Stimulated activated CD4-positive, alpha-beta T cell treated with anti-CD3 and anti-CD28 coated beads, Interleukin-1b, Interleukin-23, amount 100 ng/mL, for 48 hours (primary cell): Measurements from ENCODE around the gene PAPPA.

ENCODE experiments used
- DNase-seq: peaks from one replicate; pipeline ENCODE4 v3.0.0-alpha.2; 2020

PAPPA gene

GRCh38 chr9:116389541-116390302 is 236.1 kb downstream of the PAPPA start:
- DNase-seq, result no peak

GRCh38 chr9:116390303-116391228 is 237.0 kb downstream of the PAPPA start:
- DNase-seq, result no peak

DNA sequence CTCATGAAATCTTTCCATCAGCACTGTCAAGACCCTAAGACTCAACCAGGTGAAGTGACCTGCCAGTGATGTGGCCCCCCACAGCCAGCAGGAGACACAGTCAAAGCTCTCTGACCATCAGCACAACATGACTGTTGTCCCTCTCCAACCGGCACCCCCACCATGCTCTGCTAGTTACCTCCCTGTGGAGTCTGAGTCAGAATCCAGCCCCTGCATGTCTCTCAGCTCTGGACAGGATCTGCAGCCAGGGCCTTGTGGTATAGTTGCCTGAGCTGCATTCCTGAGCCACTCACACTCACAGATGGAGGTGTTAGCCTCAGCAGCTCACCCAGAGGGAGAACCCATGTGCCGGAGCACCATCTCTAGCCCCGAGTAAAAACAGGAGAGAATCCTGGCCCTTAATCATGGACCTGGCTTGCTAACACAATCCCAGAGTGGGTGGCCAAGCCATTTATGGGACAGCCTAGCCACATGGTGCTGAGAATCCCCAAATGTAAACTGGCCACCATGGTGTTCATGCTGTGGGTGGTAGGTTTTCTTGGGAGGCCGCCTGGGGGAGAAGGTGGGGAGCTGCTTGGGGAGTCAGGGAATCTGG is 237.8 kb downstream of the PAPPA start:
- DNase-seq, result no peak

DNA sequence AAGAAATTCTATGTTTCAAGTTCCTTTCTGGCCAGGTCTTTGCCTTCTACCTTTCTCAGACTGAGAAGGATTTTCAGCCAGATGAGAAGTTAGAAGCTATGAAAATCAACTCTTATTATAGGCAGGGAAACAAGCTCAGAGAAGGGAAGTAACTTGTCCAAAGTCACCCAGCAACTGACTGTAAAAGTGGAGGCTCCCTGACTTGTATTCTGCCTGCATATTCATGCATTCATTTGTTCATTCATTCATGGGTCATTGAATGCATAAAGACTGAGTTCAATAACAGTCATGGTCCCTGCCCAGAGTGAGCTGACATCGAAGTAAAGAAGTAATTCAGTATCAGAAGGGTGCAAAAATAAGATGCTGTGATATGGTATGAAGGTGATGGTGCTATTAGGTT is 239.6 kb downstream of the PAPPA start:
- no peak for DNase-seq

DNA sequence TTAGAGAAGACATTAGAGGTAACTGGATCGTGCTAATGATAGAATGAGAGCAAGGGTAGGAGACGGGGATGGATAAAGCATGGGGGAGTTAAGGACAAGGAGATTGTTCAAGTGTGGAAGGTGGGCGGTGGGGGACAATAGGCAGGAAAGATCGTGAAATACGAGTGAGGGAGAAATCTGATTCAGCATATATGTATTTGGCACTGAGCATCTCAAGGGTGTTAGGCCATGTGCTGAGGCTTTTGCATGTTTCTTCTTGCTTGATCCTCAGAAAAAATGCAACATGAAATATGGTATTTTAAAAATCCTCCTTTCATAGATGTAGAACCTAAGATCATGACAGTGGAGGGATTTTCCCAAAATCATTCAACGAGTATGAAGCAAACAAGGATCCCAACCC is 240.5 kb downstream of the PAPPA start:
- no peak for DNase-seq

DNA sequence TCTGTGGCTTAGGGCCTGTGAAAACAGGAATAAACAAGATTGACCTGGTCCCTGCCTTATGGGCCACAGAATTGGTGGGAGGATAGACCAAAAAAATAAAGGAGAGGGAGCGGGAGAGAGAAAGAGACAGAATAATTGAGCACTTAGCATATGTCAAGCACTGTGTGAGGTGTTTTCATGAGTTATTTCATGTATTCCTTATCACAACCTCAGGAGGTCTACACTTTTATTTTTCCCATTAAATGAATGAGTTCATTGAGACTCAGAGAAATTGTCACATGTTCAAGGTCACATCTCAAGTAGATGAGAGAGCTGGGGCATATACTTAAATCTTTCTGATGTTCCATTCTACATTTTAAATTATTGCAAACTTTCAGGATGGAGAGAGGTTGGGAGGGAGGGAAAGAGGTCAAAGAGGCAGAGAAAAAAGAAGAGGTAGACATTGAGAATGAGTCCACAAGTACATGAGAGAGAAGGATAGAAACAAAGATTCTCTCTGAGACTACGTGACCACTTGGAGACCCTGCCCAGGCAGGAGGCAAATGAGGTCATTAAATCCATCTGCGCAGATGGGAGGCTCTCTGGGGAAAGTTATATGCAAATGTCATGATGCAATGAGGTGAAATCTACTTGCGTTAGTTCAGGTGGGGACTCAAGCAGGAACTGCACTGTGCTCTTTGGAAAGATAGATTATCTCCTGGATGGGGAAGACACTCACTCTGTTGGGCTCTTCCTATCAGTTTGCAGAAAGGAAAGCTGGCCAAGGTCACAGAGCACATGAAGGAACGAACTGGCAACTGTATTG is 241.5 kb downstream of the PAPPA start:
- no peak for DNase-seq

- DNase-seq, result no peak
Observed at GRCh38 chr9:116395699-116396037, 242.1 kb downstream of the PAPPA start.

- DNase-seq, result no peak
Observed at GRCh38 chr9:116403171-116403570, 249.6 kb downstream of the PAPPA start.

DNA sequence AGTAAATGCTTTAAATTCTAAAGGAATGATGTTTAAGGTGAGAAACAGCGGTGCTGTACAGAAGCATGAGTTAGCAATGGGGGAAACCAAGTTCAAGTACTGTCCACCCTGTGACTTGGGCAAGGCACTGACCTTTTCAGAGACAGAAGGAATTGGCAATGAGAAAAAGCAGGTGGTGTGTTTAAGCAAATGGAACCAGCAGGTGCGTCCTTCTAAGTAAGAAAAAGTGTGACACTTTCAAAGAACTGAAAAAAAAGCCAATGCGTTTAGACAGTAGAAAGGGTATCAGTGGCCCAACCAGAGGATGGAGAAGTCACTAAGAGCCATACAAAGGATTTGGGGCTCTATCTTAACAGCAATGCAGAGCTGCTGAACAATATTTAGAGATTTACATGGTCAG is 250.6 kb downstream of the PAPPA start:
- no peak for DNase-seq

DNA sequence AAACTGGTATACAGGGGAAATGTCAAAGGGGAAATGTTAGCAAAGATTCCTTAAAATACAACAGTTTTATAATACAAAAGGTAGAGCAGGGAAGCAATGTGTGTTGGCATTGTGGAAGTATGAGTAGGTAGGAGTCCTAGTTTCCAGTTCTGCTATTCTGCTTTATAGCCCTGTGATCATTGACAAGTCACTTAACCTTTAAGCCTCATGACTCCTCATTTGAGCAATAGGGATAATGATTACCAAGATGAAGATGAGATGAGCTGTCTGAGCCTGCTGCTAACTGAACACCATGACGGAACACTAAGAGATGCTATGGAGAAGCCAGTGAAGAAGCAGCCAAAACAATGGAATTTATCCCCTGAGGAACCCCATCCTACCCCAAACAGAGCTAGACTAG is 251.7 kb downstream of the PAPPA start:
- DNase-seq, result no peak

- no peak for DNase-seq
Observed at GRCh38 chr9:116406469-116406868, 252.9 kb downstream of the PAPPA start.

- no peak for DNase-seq
Observed at GRCh38 chr9:116409129-116409528, 255.5 kb downstream of the PAPPA start.

DNA sequence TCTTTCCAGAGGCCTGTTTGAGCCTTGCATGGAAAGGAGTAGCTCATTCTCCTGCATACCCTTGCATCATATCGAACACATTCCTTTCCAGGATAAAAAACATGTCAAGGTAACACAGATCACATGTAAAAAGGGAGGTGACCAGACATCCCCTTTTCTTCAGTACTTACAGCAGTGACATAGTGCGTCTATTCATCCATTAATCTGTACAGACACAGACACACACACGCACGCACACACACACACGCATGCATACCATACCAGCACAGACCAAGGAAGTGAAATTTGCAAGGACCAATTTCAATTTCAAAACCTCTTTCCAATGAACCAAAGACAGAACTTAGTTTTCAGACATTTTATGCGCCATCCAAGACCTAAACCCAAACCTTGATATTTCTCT is 256.0 kb downstream of the PAPPA start:
- no peak for DNase-seq

GRCh38 chr9:116411506-116411905 is 257.9 kb downstream of the PAPPA start:
- DNase-seq, result no peak

DNA sequence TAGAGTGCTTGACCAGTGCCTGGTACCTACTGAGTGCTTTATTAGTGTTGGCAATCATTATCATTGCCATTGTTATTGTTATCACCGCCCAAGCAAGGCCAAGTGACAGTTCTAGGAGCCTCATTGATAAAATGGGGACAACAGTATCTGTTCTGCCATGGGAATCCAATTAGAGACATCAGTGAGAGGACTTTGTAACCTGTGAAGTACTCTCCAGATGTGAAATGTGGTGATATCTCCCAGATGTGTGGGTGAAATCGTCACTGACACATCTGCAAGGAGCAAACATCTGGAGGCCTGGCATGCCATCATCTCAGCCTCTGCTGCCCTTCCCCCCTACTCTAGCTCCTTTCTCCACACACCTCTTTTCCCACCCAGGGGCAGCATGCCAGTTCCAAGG is 260.8 kb downstream of the PAPPA start:
- no peak for DNase-seq

DNA sequence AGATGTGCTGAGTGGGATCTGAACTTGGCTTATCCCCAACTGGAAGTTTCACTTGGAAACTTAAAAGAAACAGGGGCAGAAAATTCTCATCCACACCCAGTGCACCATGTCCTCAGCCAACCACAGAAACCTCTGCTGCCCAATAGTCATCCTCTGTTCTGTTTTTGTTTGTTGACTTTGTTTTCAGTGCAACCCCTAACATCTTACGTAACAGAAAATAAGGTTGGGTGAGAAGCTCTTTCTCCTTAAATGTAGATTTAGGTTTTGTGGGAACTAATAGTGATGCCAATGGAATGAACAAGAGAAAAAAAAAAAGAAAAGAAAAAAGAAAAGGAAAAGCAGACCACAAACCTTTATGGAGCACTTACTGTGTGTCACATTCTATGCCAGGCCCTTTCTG is 262.8 kb downstream of the PAPPA start:
- no peak for DNase-seq

GRCh38 chr9:116417464-116417863 is 263.9 kb downstream of the PAPPA start:
- DNase-seq, result no peak

DNA sequence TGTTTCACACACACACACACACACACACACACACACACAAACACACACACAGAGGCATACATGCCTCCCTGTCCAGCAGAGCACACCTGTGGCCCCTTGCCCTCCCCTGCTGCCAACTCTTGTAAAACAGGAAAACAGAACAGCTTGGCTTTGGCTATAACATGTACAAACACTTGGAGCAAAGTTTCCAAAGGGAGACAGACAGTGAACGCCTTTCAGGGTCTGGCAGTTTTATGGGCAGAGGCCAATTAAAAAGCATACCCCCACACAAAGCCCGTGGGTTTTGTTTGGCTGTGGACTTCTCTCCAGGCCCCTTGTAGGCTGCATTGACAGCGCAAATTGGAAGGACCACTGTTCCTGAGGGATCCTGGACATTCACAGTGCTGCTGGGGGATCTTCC is 265.6 kb downstream of the PAPPA start:
- no peak for DNase-seq

GRCh38 chr9:116420993-116421538 is 267.5 kb downstream of the PAPPA start:
- DNase-seq, result no peak

DNA sequence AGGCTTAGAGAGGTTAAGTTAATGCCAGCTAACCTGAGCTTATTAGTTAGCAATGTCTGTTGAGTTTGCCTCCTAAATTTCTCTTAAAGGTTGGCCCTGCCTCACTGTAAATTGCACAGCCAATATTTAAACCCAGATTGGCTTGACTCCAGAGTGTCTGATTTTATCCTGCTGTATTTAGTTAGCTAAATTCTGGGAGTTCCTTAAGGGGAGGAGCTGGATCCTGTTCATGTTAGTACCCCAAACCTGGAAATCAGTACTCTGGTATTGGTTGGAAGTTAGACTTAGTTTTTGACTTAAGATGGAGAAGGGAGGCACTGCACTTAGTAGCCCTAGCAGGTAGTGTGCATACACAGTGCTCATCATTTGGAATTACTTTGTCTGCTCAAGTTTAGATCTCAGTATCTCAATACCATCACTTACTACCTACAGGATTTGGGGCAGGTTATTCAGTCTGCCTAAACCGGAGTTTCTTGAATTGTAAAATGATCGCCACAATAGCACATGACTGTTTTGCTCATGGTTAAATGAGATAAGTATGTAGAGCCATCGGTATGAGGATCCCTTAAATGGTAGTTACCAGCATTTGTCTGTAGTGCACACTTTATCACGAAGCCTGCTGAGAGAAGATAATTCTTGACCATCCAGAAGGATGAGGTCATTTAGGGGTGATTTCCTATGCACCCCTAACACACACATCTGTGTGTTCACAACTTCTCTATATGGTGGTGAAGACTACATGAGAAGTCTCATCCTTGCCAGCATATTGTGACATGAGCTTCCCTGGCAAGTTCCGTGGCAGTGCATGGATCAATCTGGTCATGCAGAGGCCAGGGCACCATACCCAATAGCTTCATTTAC is 268.8 kb downstream of the PAPPA start:
- no peak for DNase-seq

DNA sequence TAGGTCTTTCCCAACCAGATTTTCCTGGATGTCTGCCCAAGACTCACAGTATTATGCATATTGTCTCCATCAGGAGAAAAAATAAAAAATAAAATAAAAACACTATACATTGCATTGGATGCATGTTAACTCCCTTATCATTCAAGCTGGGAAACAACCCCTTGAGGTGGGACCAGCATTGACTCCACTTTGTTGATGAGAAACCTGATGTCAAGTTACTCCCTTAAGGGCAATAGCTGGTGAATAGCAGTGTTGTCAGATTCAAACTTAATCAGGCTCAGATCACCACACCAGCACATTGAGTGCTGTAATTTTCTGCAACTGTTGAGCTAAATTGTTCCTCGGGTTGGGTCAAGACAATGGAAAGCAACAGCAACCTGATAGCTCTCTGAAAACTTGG is 269.6 kb downstream of the PAPPA start:
- no peak for DNase-seq

DNA sequence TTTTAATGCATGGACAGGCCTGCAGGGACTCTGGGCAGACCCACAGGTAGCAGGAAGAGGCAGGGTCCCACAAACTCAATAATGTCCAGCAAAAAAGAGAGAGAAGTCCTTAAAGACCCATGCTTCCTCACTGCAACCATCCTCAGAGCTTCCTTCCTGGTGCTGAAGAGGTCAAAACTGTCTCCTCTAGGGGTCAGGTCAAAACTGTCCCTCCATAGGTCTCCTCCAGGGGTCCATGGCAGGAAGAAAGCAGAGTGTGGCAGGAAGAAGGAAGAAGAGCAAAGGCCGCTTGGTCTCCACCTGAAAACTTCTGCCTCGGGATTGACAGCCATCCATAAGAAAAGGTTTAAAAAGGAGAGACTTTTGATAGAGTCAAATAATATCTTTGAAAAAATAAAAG is 271.7 kb downstream of the PAPPA start:
- DNase-seq, result no peak
